Tibial nerve (tissue), 3 donors: ENCODE measurements around the gene USP17L19.
"Not testable (repeated sequence)": the region's sequence is repeated elsewhere in the genome, so short reads cannot be mapped to it uniquely, and the experiment has no call there.

ENCODE experiments used
- CTCF ChIP-seq, 5 experiments: fragments of 200-600 bp in 3 of 5; fragments of 450-650 bp in 2 of 5; sonication (generic) in 3 of 5; IDR thresholded peaks; one replicate each; pipeline ENCODE4 v1.5.1; 2016 to 2019; ENCODE audit warnings: antibody characterized with exemption in 5 of 5, mild to moderate bottlenecking in 3 of 5, moderate library complexity in 2 of 5
- POLR2A ChIP-seq, 2 donors: fragments of 450-650 bp; IDR thresholded peaks; one replicate each; pipeline ENCODE4 v1.6.1; 2017; ENCODE audit warnings: antibody characterized with exemption in 2 of 2, mild to moderate bottlenecking in 2 of 2, moderate library complexity in 2 of 2

GRCh38 chr4:9210357-9210756, 42.8 kb upstream of the USP17L19 start, which contains the start of gene USP17L10:
- TF ChIP-seq CTCF, POLR2A (IDR thresholded peaks at IDR 0.05): not testable (repeated sequence)
